Measurements from ENCODE around the gene PNPLA7. TPM values are rescaled to one million over a fixed set of nuclear protein-coding genes. Genes with fewer than 3 reads are reported as not detected.
"Not testable (repeated sequence)": the region's sequence is repeated elsewhere in the genome, so short reads cannot be mapped to it uniquely, and the experiment has no call there.

Gene PNPLA7
- total RNA-seq, 1 donor from 2014 or later = 18.3 TPM

DNA sequence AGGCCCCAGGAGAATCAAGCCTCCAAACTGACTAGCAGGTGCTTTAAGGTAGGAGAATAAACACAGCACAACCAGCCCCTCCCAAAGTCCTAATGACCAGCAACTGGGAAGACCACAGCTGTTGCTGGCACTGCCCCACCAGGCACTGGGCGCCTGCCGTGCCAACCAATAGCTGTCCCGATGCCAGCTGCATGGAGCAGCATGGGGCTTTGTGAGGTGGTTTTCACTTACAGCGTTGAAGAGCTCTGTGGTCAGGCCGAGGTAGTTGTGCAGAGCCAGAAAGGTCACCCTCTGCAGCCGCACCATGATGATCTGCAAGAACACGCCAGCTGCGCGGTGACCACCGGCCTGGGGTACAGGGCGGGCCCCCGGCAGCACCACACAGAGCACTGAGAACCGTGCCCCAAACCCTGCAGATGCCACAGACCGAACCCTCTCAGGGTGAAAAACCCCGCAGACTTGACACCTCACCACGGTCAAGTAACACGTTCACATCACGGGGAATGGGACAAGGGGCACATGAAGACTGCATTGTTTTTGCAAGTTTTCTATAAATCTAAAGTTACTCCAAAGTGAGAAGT lies 28.7 kb downstream of the PNPLA7 start:
- DNase-seq (ENCODE audit: low spot score) = no peak
- intact Hi-C loops (cut with DNase I) = no loop called here
- no peak for ATAC-seq

GRCh38 chr9:137520614-137521404 lies 29.4 kb downstream of the PNPLA7 start:
- intact Hi-C loops (cut with DNase I) = no loop called here
- no peak for ATAC-seq

DNA sequence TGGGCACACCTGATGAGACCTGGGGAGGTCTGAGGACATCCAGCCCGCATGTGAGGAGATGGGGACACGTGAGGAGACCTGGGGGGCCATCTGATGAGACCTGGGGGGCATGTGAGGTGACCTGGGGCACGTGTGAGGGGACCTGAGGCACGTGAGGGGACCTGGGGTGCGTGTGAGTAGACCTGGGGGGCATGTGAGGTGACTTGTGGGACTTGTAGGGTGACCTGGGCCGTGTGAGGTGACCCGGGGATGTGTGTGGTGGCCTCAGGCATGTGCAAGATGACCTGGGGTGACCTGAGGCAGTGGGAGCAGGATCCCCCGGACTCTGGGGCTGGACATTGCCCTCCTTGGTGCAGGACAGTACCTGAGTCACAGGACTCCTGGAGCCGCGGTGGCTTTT lies 30.6 kb downstream of the PNPLA7 start:
- DNase-seq (ENCODE audit: low spot score) (no peak), ATAC-seq (no peak)
- intact Hi-C loops (cut with DNase I) = no loop called here

More at GRCh38 chr9:137520614-137521404, 29.4 kb downstream of the PNPLA7 start:
- no peak for DNase-seq (ENCODE audit: low spot score)

DNA sequence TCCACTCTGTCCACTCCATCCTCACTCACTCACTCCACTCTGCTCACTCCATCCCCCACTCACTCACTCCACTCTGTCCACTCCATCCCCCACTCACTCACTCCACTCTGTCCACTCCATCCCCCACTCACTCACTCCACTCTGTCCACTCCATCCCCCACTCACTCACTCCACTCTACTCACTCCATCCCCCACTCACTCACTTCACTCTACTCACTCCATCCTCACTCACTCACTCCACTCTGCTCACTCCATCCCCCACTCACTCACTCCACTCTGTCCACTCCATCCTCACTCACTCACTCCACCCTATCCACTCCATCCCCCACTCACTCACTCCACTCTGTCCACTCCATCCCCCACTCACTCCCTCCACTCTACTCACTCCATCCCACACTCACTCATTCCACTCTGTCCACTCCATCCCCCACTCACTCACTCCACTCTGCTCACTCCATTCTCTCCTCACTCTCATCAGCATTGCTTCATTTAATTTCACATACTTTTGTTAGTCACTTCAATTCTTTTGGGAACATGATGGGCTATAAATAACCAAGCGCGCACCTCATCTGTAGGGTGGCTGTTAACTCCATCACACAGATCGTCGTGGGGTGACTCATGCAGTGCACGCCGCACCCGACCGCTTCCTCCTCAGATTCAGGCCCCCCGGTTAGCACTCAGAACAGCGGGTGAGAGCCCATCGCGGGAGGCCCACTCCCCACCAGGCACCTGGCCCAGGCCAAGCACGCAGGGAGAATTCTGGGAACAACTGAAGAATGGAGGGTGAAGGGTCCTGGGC lies 31.3 kb downstream of the PNPLA7 start:
- ATAC-seq; DNase-seq (ENCODE audit: low spot score); intact Hi-C loops (cut with DNase I): not testable (repeated sequence)

GRCh38 chr9:137516144-137516917 lies 33.9 kb downstream of the PNPLA7 start:
- ATAC-seq (no peak), DNase-seq (ENCODE audit: low spot score) (no peak)
- intact Hi-C loops (cut with DNase I) = no loop called here

GRCh38 chr9:137515338-137515724 lies 34.9 kb downstream of the PNPLA7 start:
- DNase-seq (ENCODE audit: low spot score) (no peak), ATAC-seq (no peak)
- intact Hi-C loops (cut with DNase I) = no loop called here

- intact Hi-C loops (cut with DNase I) = no loop called here
- ATAC-seq (no peak), DNase-seq (ENCODE audit: low spot score) (no peak)
Measured at GRCh38 chr9:137514691-137515337, 35.4 kb downstream of the PNPLA7 start.

- intact Hi-C loops (cut with DNase I); DNase-seq (ENCODE audit: low spot score); ATAC-seq: not testable (repeated sequence)
Measured at GRCh38 chr9:137513801-137514570, 36.2 kb downstream of the PNPLA7 start.

- DNase-seq (ENCODE audit: low spot score); intact Hi-C loops (cut with DNase I); ATAC-seq: not testable (repeated sequence)
Measured at GRCh38 chr9:137513136-137513535, 37.1 kb downstream of the PNPLA7 start.

DNA sequence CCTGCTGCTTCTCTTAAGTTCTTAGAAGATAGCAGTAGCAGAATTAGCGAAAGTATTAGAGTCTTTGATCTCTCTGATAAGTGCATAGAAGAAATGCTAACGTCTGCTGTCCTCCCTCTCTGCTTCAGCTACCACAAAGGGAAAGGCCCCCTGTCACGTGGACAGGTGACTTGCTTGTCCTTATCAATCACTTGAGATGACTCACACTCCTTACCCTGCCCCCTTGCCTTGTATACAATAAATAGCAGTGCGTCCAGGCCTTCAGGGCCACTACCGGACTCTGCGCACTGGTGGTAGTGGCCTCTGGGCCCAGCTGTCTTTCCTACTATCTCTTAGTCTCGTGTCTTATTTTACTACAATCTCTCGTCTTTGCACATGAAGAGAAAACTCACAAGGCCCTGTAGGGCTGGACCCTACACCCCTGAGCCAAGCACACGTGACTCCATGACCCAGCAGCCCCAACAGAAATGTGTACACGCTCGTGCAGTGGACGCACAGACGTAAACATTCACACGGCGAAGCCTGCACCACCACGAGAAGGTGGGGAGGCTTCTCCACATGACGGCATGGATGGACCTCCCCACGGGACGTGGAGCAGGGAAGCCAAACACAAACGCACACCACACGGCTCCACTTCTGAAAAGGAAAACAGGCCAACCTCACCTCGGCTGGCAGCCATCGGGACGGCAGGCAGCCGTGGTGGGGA lies 38.3 kb downstream of the PNPLA7 start:
- intact Hi-C loops (cut with DNase I) = no loop called here
- DNase-seq (ENCODE audit: low spot score) (no peak), ATAC-seq (no peak)

DNA sequence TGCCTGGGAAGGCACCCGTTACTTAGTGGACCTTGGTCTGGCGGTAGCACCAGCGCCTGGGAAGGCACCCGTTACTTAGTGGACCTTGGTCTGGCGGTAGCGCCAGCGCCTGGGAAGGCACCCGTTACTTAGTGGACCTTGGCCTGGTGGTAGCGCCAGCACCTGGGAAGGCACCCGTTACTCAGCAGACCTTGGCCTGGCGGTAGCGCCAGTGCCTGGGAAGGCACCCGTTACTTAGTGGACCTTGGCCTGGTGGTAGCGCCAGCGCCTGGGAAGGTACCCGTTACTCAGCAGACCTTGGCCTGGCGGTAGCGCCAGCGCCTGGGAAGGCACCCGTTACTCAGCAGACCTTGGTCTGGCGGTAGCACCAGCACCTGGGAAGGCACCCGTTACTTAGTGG lies 39.1 kb downstream of the PNPLA7 start:
- DNase-seq (ENCODE audit: low spot score); intact Hi-C loops (cut with DNase I); ATAC-seq: not testable (repeated sequence)

DNA sequence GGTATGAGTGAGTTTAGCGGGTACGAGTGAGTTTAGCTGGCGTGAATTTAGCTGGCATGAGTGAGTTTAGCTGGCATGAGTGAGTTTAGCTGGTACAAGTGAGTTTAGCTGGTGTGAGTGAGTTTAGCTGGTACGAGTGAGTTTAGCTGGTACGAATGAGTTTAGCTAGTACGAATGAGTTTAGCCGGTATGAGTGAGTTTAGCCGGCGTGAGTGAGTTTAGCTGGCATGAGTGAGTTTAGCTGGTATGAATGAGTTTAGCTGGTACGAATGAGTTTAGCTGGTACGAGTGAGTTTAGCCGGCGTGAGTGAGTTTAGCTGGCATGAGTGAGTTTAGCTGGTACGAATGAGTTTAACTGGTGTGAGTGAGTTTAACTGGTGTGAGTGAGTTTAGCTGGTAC lies 41.0 kb downstream of the PNPLA7 start:
- ATAC-seq (no peak), DNase-seq (ENCODE audit: low spot score) (no peak)
- intact Hi-C loops (cut with DNase I) = no loop called here

DNA sequence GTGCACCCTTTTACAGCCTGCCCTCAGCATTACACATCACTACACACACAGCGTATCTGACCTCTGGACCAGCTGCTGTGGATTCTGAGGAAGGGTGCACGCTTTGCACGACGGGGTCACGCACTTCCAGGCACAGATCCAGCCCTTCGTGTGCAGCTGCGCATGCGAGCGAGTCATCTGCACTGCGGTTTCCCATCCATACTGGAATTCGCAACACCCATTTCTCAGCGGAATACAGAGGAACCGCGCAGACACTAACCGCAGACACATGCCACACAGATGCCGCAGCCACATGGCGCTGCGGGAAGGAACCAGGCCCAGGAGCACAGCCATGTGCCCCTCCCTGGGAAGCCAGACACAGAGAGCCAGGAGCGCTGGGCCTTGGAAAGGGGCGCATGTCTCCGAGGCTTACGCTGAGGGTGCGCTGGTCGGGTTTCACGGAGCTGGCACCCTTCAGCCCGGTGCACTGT lies 43.5 kb downstream of the PNPLA7 start:
- DNase-seq (ENCODE audit: low spot score) (no peak), ATAC-seq (no peak)
- intact Hi-C loops (cut with DNase I) = no loop called here

GRCh38 chr9:137506274-137506673 lies 43.9 kb downstream of the PNPLA7 start:
- DNase-seq (ENCODE audit: low spot score) = no peak
- ATAC-seq = no peak
- intact Hi-C loops (cut with DNase I) = no loop called here

GRCh38 chr9:137505421-137506140 lies 44.6 kb downstream of the PNPLA7 start:
- ATAC-seq = no peak
- intact Hi-C loops (cut with DNase I) = no loop called here
- no peak for DNase-seq (ENCODE audit: low spot score)

GRCh38 chr9:137504432-137504777 lies 45.8 kb downstream of the PNPLA7 start:
- ATAC-seq = no peak
- no peak for DNase-seq (ENCODE audit: low spot score)
- intact Hi-C loops (cut with DNase I) = no loop called here
